KMS-11 (cell line): Measurements from ENCODE around the gene GLYR1.

Experiments
- H2AFZ ChIP-seq: fragments of 200-600 bp; sonication (generic); 2 replicates; pipeline ENCODE4 v1.6.1; 2016; ENCODE audit warnings: antibody characterized with exemption, mixed run types, low read depth
- H3K27ac ChIP-seq: fragments of 200-600 bp; sonication (generic); 2 replicates; pipeline ENCODE4 v1.6.1; 2016; ENCODE audit warnings: mild to moderate bottlenecking, mixed run types
- H3K27me3 ChIP-seq: fragments of 200-600 bp; sonication (generic); 2 replicates; pipeline ENCODE4 v1.6.1; 2017; ENCODE audit warnings: mild to moderate bottlenecking, low read depth, mixed run types, moderate library complexity; ENCODE audit not compliant: insufficient read depth
- H3K36me3 ChIP-seq: fragments of 200-600 bp; sonication (generic); 2 replicates; pipeline ENCODE4 v1.6.1; 2017; ENCODE audit warnings: mild to moderate bottlenecking, mixed run types; ENCODE audit not compliant: insufficient read depth
- H3K4me1 ChIP-seq: fragments of 200-600 bp; sonication (generic); 2 replicates; pipeline ENCODE4 v1.6.1; 2016; ENCODE audit warnings: mild to moderate bottlenecking, low read depth, mixed run types; ENCODE audit not compliant: poor library complexity, severe bottlenecking
- H3K4me2 ChIP-seq: fragments of 200-600 bp; sonication (generic); 2 replicates; pipeline ENCODE4 v1.7.0; 2016; ENCODE audit warnings: mild to moderate bottlenecking, mixed run types
- H3K4me3 ChIP-seq: fragments of 200-600 bp; sonication (generic); IDR thresholded peaks from 2 replicates; pipeline ENCODE4 v1.6.1; 2017; ENCODE audit warnings: low read depth, low read length, mixed read lengths; ENCODE audit not compliant: insufficient read depth
- H3K79me2 ChIP-seq: fragments of 200-600 bp; sonication (generic); 2 replicates; pipeline ENCODE4 v1.6.1; 2016; ENCODE audit warnings: low read depth, mixed run types; ENCODE audit not compliant: insufficient read depth
- H3K9ac ChIP-seq: fragments of 200-600 bp; sonication (generic); 2 replicates; pipeline ENCODE4 v1.6.1; 2016; ENCODE audit warnings: mild to moderate bottlenecking, mixed run types
- H4K20me1 ChIP-seq: fragments of 200-600 bp; sonication (generic); 2 replicates; pipeline ENCODE4 v1.6.1; 2016; ENCODE audit warnings: mild to moderate bottlenecking, mixed run types; ENCODE audit not compliant: insufficient read depth
- CTCF ChIP-seq: fragments of 200-600 bp; sonication (generic); conservative IDR thresholded peaks from 2 replicates; pipeline ENCODE4 v1.6.1; 2017; ENCODE audit warnings: low read depth, mild to moderate bottlenecking, antibody characterized with exemption, low read length, moderate library complexity, mixed read lengths

The GLYR1 gene

GRCh38 chr16:4884972-4885874 lies 38.1 kb upstream of the GLYR1 start:
- Histone ChIP-seq H4K20me1 (no peaks in the 10 kb centered on the region), H3K27me3 (no peaks in the 10 kb centered on the region), H3K4me1 (no peaks in the 10 kb centered on the region), H3K9ac (no peak overlapping the region), H3K4me3 (no peak overlapping the region), H3K36me3 (0 out of 2 replicates have a peak, but pooled peaks cover 4% of the 10 kb centered on the region), H3K79me2 (no peaks in the 10 kb centered on the region), H2AFZ (no peak overlapping the region), H3K4me2 (no peak overlapping the region), H3K27ac (no peak overlapping the region)
- TF ChIP-seq CTCF, result no peak

- TF ChIP-seq CTCF, result no peak
- Histone ChIP-seq H3K27ac (no peak overlapping the region), H3K4me2 (no peak overlapping the region), H3K4me3 (no peak overlapping the region), H3K36me3 (peaks cover 4% of the 10 kb centered on the region; the same call in 1 of the 2 replicates), H4K20me1 (no peaks in the 10 kb centered on the region), H3K4me1 (no peaks in the 10 kb centered on the region), H3K79me2 (no peaks in the 10 kb centered on the region), H3K9ac (no peak overlapping the region), H2AFZ (no peak overlapping the region), H3K27me3 (no peaks in the 10 kb centered on the region)
These were observed 37.1 kb upstream of the GLYR1 start for GRCh38 chr16:4884209-4884608.

- Histone ChIP-seq H3K79me2 (no peaks in the 10 kb centered on the region), H3K4me3 (no peak overlapping the region), H3K27me3 (no peaks in the 10 kb centered on the region), H3K4me2 (no peak overlapping the region), H4K20me1 (no peaks in the 10 kb centered on the region), H3K27ac (no peak overlapping the region), H2AFZ (no peak overlapping the region), H3K9ac (no peak overlapping the region), H3K4me1 (no peaks in the 10 kb centered on the region), H3K36me3 (peaks cover 4% of the 10 kb centered on the region; the same call in 1 of the 2 replicates)
- no peak for TF ChIP-seq CTCF
These were observed 36.4 kb upstream of the GLYR1 start for GRCh38 chr16:4883501-4883900.

- no peak overlapping the region for H3K4me3 ChIP-seq
- no peak overlapping the region for H2AFZ ChIP-seq
- no peaks in the 10 kb centered on the region for H3K79me2 ChIP-seq
- no peaks in the 10 kb centered on the region for H4K20me1 ChIP-seq
- H3K36me3 ChIP-seq, result peaks cover 4% of the 10 kb centered on the region; the same call in 1 of the 2 replicates
- no peaks in the 10 kb centered on the region for H3K27me3 ChIP-seq
- no peak overlapping the region for H3K9ac ChIP-seq
- H3K27ac ChIP-seq, result no peak overlapping the region
- TF ChIP-seq CTCF, result no peak
- H3K4me1 ChIP-seq, result no peaks in the 10 kb centered on the region
- H3K4me2 ChIP-seq, result no peak overlapping the region
These were observed 35.7 kb upstream of the GLYR1 start for GRCh38 chr16:4882633-4883285.
